HepG2 (cell line): ENCODE results near the gene JMJD7. TPM values are rescaled to one million over a fixed set of nuclear protein-coding genes. Genes with fewer than 3 reads are reported as not detected.
A peak's percentile ranks its signal among the peaks of the same experiment; 100 is the strongest.

Experiments
- GATA4 ChIP-seq: sonication (generic); IDR thresholded peaks from 2 replicates; pipeline ENCODE4 v1.6.1; 2016; ENCODE audit warnings: antibody characterized with exemption, low read depth, borderline replicate concordance
- HMG20B ChIP-seq: conservative IDR thresholded peaks from 2 replicates; pipeline ENCODE4 v1.6.1; 2016; ENCODE audit warnings: missing genetic modification reagents, missing compliant biosample characterization
- KDM4B ChIP-seq: sonication (generic); formaldehyde crosslinking; IDR thresholded peaks from 2 replicates; pipeline ENCODE4 v1.4.0; 2020; ENCODE audit warnings: missing genetic modification reagents
- LCORL ChIP-seq, 2 experiments: fragments of 450-650 bp in 1 of 2; sonication (generic) in 1 of 2; formaldehyde crosslinking in 1 of 2; IDR thresholded peaks; 2 replicates each; pipeline versions ENCODE4 v1.5.0 to v1.6.1; 2017 to 2020; ENCODE audit warnings: antibody characterized with exemption in 1 of 2, missing genetic modification reagents in 1 of 2
- TAF15 ChIP-seq: fragments of 200-400 bp; formaldehyde crosslinking; IDR thresholded peaks from one replicate; pipeline ENCODE4 v1.6.1; 2018; ENCODE audit warnings: mild to moderate bottlenecking, low read depth, low read length; ENCODE audit not compliant: poor library complexity, severe bottlenecking
- TBP ChIP-seq: sonication (generic); formaldehyde crosslinking; IDR thresholded peaks from 2 replicates; pipeline ENCODE4 v1.5.0; 2020; ENCODE audit warnings: missing genetic modification reagents
- THYN1 ChIP-seq: sonication (generic); formaldehyde crosslinking; IDR thresholded peaks from 2 replicates; pipeline ENCODE4 v1.8.1; 2023; ENCODE audit warnings: low read depth, mild to moderate bottlenecking, moderate library complexity, missing genetic modification reagents, borderline replicate concordance
- TRIM24 ChIP-seq: sonication (generic); formaldehyde crosslinking; IDR thresholded peaks from 2 replicates; pipeline ENCODE4 v1.8.0; 2022; ENCODE audit warnings: mild to moderate bottlenecking, missing genetic modification reagents
- ZNF205 ChIP-seq: IDR thresholded peaks from 2 replicates; pipeline ENCODE4 v1.6.1; 2018; ENCODE audit warnings: missing biosample characterization, missing genetic modification reagents
- ZNF430 ChIP-seq: sonication (generic); formaldehyde crosslinking; IDR thresholded peaks from 2 replicates; pipeline ENCODE4 v1.9.0; 2021; ENCODE audit warnings: mild to moderate bottlenecking, missing genetic modification reagents
- ZNF598 ChIP-seq: sonication (generic); formaldehyde crosslinking; IDR thresholded peaks from 2 replicates; pipeline ENCODE4 v1.5.1; 2020; ENCODE audit warnings: mild to moderate bottlenecking, missing genetic modification reagents, borderline replicate concordance
- ZNF841 ChIP-seq: sonication (generic); formaldehyde crosslinking; IDR thresholded peaks from 2 replicates; pipeline ENCODE4 v1.8.1; 2023; ENCODE audit warnings: missing genetic modification reagents, borderline replicate concordance
- ZSCAN9 ChIP-seq: IDR thresholded peaks from 2 replicates; pipeline ENCODE4 v1.6.1; 2016; ENCODE audit warnings: borderline replicate concordance
- polyA plus RNA-seq, 8 experiments: library from polyadenylated mRNA; depleted of rRNA in 3 of 8; stranded (reverse) in 7 of 8; unstranded in 1 of 8; fragments of >200 nt; fragmentation: Illumina TruSeq in 4 of 8; extraction: Trizol in 4 of 8; gene quantifications; 2 replicates each; pipeline versions ENCODE4 v1.2.1 to v1.2.3, GENCODE V29; 2011 to 2016; ENCODE audit warnings: low read depth in 4 of 8, missing spikeins in 1 of 8, mixed read lengths in 1 of 8; ENCODE audit not compliant: insufficient read depth in 1 of 8
- total RNA-seq, 5 experiments: library from RNA; depleted of rRNA; stranded (reverse); fragments of >200 nt; fragmentation: Illumina TruSeq; extraction: Trizol; gene quantifications; 2 replicates each; pipeline ENCODE4 v1.2.3, GENCODE V29; 2016; ENCODE audit warnings: low read depth in 1 of 5
- TF ChIP-seq, protein P1 (sequence below): sonication (generic); formaldehyde crosslinking; IDR thresholded peaks from 2 replicates; pipeline ENCODE4 v1.4.0; 2020; ENCODE audit warnings: missing genetic modification reagents
- TF ChIP-seq, protein P2 (sequence below): sonication (generic); formaldehyde crosslinking; IDR thresholded peaks from 2 replicates; pipeline ENCODE4 v1.4.0; 2020; ENCODE audit warnings: missing genetic modification reagents, mild to moderate bottlenecking, borderline replicate concordance
- TF ChIP-seq, protein P3 (sequence below): sonication (generic); formaldehyde crosslinking; IDR thresholded peaks from 2 replicates; pipeline ENCODE4 v1.4.0; 2020; ENCODE audit warnings: missing genetic modification reagents
- TF ChIP-seq, protein P4 (sequence below): sonication (generic); formaldehyde crosslinking; IDR thresholded peaks from 2 replicates; pipeline ENCODE4 v1.4.0; 2020; ENCODE audit warnings: missing genetic modification reagents, borderline replicate concordance

JMJD7 gene
- total and polyA plus RNA-seq, 2 of the 13 experiments (the other 11 are each of a cell fraction or from before 2014, with no cell fraction given), result 6.4 to 7.1 TPM

DNA sequence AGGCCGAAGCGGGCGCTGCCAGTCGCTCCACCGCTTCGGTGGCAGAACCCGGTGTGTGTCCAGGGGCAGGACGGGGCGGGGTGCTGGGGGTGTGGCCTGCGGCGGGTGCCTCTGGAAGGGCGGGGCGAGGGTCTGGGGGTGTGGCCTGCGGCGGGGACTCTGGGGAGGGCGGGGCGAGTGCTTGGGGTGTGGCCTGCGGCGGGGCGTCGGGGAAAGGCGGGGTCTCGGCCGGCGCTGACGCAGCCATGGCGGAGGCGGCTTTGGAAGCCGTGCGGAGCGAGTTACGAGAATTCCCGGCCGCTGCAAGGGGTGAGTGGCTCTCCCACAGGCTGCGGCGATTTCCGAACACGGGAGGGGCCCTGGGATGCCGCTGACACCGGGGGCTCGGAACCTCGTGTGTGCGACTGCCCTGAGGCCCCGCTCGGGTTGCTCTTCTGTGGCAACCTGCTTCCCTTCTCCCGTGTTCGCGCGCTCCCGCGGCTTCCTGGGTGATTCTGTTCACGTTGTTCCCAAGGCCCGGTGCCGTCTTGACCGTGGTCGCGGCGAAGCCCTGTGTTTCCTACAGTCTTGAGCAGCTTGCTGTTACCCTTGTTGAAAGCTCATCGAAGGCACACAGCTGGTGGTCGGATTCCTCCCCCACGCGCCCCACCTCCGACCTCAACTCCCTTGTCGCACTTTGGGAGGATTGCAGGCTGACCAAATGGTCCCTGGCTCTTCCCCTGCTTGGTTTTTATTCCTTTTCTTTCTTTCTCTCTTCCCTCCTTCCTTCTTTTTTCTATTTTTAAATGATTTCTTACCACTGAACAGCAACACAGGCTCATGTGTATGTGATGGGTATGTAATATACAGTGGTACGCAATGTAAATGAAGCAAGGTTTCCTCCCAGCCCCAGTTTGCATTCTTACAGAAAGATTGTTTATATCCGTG is at the start of gene JMJD7 (continued):
- TF ChIP-seq ZNF598 (CRISPR knock-in tag) (no peak; the same call in 1 of the 2 replicates), HMG20B (CRISPR knock-in tag) (no peak), ZNF841 (CRISPR knock-in tag) (no peak), ZNF205 (CRISPR knock-in tag) (no peak), ZSCAN9 (CRISPR knock-in tag) (no peak), ZNF430 (no peak), LCORL (IDR thresholded peaks at IDR 0.05) (no peak), LCORL (CRISPR knock-in tag; IDR thresholded peaks at IDR 0.05) (no peak), TBP (CRISPR knock-in tag) (no peak), TRIM24 (CRISPR knock-in tag) (no peak), GATA4 (no peak), THYN1 (CRISPR knock-in tag) (no peak), KDM4B (peak; percentile 22; the same call in 1 of the 2 replicates), TAF15 (no peak)
- TF ChIP-seq, protein P1, sequence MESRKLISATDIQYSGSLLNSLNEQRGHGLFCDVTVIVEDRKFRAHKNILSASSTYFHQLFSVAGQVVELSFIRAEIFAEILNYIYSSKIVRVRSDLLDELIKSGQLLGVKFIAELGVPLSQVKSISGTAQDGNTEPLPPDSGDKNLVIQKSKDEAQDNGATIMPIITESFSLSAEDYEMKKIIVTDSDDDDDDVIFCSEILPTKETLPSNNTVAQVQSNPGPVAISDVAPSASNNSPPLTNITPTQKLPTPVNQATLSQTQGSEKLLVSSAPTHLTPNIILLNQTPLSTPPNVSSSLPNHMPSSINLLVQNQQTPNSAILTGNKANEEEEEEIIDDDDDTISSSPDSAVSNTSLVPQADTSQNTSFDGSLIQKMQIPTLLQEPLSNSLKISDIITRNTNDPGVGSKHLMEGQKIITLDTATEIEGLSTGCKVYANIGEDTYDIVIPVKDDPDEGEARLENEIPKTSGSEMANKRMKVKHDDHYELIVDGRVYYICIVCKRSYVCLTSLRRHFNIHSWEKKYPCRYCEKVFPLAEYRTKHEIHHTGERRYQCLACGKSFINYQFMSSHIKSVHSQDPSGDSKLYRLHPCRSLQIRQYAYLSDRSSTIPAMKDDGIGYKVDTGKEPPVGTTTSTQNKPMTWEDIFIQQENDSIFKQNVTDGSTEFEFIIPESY (CRISPR knock-in tag), result no peak
- TF ChIP-seq, protein P2, sequence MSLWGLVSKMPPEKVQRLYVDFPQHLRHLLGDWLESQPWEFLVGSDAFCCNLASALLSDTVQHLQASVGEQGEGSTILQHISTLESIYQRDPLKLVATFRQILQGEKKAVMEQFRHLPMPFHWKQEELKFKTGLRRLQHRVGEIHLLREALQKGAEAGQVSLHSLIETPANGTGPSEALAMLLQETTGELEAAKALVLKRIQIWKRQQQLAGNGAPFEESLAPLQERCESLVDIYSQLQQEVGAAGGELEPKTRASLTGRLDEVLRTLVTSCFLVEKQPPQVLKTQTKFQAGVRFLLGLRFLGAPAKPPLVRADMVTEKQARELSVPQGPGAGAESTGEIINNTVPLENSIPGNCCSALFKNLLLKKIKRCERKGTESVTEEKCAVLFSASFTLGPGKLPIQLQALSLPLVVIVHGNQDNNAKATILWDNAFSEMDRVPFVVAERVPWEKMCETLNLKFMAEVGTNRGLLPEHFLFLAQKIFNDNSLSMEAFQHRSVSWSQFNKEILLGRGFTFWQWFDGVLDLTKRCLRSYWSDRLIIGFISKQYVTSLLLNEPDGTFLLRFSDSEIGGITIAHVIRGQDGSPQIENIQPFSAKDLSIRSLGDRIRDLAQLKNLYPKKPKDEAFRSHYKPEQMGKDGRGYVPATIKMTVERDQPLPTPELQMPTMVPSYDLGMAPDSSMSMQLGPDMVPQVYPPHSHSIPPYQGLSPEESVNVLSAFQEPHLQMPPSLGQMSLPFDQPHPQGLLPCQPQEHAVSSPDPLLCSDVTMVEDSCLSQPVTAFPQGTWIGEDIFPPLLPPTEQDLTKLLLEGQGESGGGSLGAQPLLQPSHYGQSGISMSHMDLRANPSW (CRISPR knock-in tag), result no peak
- TF ChIP-seq, protein P3, sequence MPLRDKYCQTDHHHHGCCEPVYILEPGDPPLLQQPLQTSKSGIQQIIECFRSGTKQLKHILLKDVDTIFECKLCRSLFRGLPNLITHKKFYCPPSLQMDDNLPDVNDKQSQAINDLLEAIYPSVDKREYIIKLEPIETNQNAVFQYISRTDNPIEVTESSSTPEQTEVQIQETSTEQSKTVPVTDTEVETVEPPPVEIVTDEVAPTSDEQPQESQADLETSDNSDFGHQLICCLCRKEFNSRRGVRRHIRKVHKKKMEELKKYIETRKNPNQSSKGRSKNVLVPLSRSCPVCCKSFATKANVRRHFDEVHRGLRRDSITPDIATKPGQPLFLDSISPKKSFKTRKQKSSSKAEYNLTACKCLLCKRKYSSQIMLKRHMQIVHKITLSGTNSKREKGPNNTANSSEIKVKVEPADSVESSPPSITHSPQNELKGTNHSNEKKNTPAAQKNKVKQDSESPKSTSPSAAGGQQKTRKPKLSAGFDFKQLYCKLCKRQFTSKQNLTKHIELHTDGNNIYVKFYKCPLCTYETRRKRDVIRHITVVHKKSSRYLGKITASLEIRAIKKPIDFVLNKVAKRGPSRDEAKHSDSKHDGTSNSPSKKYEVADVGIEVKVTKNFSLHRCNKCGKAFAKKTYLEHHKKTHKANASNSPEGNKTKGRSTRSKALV, result no peak
- TF ChIP-seq, protein P4, sequence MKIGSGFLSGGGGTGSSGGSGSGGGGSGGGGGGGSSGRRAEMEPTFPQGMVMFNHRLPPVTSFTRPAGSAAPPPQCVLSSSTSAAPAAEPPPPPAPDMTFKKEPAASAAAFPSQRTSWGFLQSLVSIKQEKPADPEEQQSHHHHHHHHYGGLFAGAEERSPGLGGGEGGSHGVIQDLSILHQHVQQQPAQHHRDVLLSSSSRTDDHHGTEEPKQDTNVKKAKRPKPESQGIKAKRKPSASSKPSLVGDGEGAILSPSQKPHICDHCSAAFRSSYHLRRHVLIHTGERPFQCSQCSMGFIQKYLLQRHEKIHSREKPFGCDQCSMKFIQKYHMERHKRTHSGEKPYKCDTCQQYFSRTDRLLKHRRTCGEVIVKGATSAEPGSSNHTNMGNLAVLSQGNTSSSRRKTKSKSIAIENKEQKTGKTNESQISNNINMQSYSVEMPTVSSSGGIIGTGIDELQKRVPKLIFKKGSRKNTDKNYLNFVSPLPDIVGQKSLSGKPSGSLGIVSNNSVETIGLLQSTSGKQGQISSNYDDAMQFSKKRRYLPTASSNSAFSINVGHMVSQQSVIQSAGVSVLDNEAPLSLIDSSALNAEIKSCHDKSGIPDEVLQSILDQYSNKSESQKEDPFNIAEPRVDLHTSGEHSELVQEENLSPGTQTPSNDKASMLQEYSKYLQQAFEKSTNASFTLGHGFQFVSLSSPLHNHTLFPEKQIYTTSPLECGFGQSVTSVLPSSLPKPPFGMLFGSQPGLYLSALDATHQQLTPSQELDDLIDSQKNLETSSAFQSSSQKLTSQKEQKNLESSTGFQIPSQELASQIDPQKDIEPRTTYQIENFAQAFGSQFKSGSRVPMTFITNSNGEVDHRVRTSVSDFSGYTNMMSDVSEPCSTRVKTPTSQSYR (CRISPR knock-in tag), result no peak; the same call in 1 of the 2 replicates
